HEK293 (cell line): ENCODE data around the gene MEI4.
A peak's percentile ranks its signal among the peaks of the same experiment; 100 is the strongest.

ENCODE experiments used
- CTCF ChIA-PET: fragments of 350-600 bp; formaldehyde crosslinking; extraction: SDS; loops from one replicate; lab custom pipeline; 2021; ENCODE audit warnings: antibody characterized with exemption; lab: Yijun Ruan, JAX
- POLR2A ChIA-PET: fragments of 300-600 bp; formaldehyde crosslinking; extraction: SDS; loops from one replicate; lab custom pipeline; 2020; ENCODE audit warnings: antibody characterized with exemption, inconsistent platforms; lab: Yijun Ruan, JAX
- H3K27ac ChIP-seq: fragments of 200-500 bp; sonication (Bioruptor generic); 2 replicates; pipeline ENCODE4 v1.5.1; 2014; ENCODE audit warnings: low read depth, low read length, control low read depth, inconsistent platforms; ENCODE audit errors: extremely low read depth
- H3K36me3 ChIP-seq, 2 experiments: fragments of 200-500 bp in 1 of 2; sonication (Bioruptor generic) in 1 of 2; 1 replicate in 1 of 2; 2 replicates in 1 of 2; pipeline ENCODE4 v1.5.1; 2014 to 2017; ENCODE audit warnings: inconsistent platforms in 2 of 2, low read length in 2 of 2; ENCODE audit not compliant: control insufficient read depth in 2 of 2, insufficient read depth in 1 of 2
- H3K4me1 ChIP-seq: fragments of 200-500 bp; sonication (Bioruptor generic); 2 replicates; pipeline ENCODE4 v1.5.1; 2014; ENCODE audit warnings: mild to moderate bottlenecking, low read length, inconsistent platforms; ENCODE audit not compliant: control insufficient read depth, insufficient read depth
- H3K4me3 ChIP-seq: 2 replicates; pipeline ENCODE4 v1.5.1; 2011; ENCODE audit warnings: low read depth, mild to moderate bottlenecking, control low read depth, low read length, moderate library complexity
- H3K9me3 ChIP-seq: fragments of 200-500 bp; sonication (Bioruptor generic); 2 replicates; pipeline ENCODE4 v1.5.1; 2014; ENCODE audit warnings: low read depth, low read length, inconsistent platforms; ENCODE audit not compliant: control insufficient read depth, insufficient read depth
- ELK4 ChIP-seq: IDR thresholded peaks from 2 replicates; pipeline ENCODE4 v1.6.1; 2011; ENCODE audit warnings: mild to moderate bottlenecking, low read depth, low read length, borderline replicate concordance
- GLIS1 ChIP-seq: fragments of 450-650 bp; formaldehyde crosslinking; IDR thresholded peaks from 2 replicates; pipeline ENCODE4 v1.5.1; 2016; ENCODE audit warnings: missing biosample characterization, missing genetic modification characterization
- KLF10 ChIP-seq: fragments of 450-650 bp; IDR thresholded peaks from 2 replicates; pipeline ENCODE4 v1.5.1; 2018; ENCODE audit warnings: missing biosample characterization, mild to moderate bottlenecking, missing genetic modification characterization
- KLF9 ChIP-seq: fragments of 450-650 bp; formaldehyde crosslinking; IDR thresholded peaks from 2 replicates; pipeline ENCODE4 v1.5.1; 2016; ENCODE audit warnings: missing biosample characterization, missing genetic modification characterization, low read depth
- OSR2 ChIP-seq: fragments of 450-650 bp; formaldehyde crosslinking; IDR thresholded peaks from 2 replicates; pipeline ENCODE4 v1.5.1; 2016; ENCODE audit warnings: missing biosample characterization, missing genetic modification characterization
- PRDM10 ChIP-seq: fragments of 450-650 bp; formaldehyde crosslinking; IDR thresholded peaks from 2 replicates; pipeline ENCODE4 v1.5.1; 2016; ENCODE audit warnings: missing biosample characterization, missing genetic modification characterization
- REST ChIP-seq: fragments of 450-650 bp; formaldehyde crosslinking; IDR thresholded peaks from 2 replicates; pipeline ENCODE4 v1.5.1; 2016; ENCODE audit warnings: missing biosample characterization, missing genetic modification characterization
- SALL2 ChIP-seq: fragments of 450-650 bp; formaldehyde crosslinking; IDR thresholded peaks from 2 replicates; pipeline ENCODE4 v1.5.0; 2017; ENCODE audit warnings: missing biosample characterization, mild to moderate bottlenecking, missing genetic modification characterization, borderline replicate concordance
- TRIM28 ChIP-seq: IDR thresholded peaks from 2 replicates; pipeline ENCODE4 v1.6.1; 2011; ENCODE audit warnings: low read length, control low read depth, borderline replicate concordance
- ZBTB48 ChIP-seq: fragments of 450-650 bp; formaldehyde crosslinking; IDR thresholded peaks from 2 replicates; pipeline ENCODE4 v1.5.1; 2016; ENCODE audit warnings: missing biosample characterization, missing genetic modification characterization
- ZFP37 ChIP-seq: fragments of 450-650 bp; formaldehyde crosslinking; IDR thresholded peaks from 2 replicates; pipeline ENCODE4 v1.5.1; 2016; ENCODE audit warnings: missing biosample characterization, missing genetic modification characterization
- ZNF280D ChIP-seq: fragments of 450-650 bp; formaldehyde crosslinking; IDR thresholded peaks from 2 replicates; pipeline ENCODE4 v1.5.1; 2016; ENCODE audit warnings: missing biosample characterization, missing genetic modification characterization
- ZNF354C ChIP-seq: fragments of 450-650 bp; formaldehyde crosslinking; IDR thresholded peaks from 2 replicates; pipeline ENCODE4 v1.5.1; 2016; ENCODE audit warnings: missing biosample characterization, missing genetic modification characterization, low read depth, borderline replicate concordance
- ZNF501 ChIP-seq: fragments of 450-650 bp; formaldehyde crosslinking; IDR thresholded peaks from 2 replicates; pipeline ENCODE4 v1.5.1; 2016; ENCODE audit warnings: missing biosample characterization, missing genetic modification characterization
- ZNF677 ChIP-seq: fragments of 450-650 bp; IDR thresholded peaks from 2 replicates; pipeline ENCODE4 v1.5.0; 2018; ENCODE audit warnings: missing biosample characterization, mild to moderate bottlenecking, missing genetic modification characterization, moderate library complexity
- ZNF785 ChIP-seq: fragments of 450-650 bp; formaldehyde crosslinking; IDR thresholded peaks from 2 replicates; pipeline ENCODE4 v1.5.1; 2016; ENCODE audit warnings: missing biosample characterization, missing genetic modification characterization

MEI4 gene

GRCh38 chr6:77666340-77666739 lies 13.5 kb downstream of the MEI4 start (continued):
- no peak for TF ChIP-seq OSR2 (tag by site-specific recombination)

GRCh38 chr6:77666846-77667245 lies 14.0 kb downstream of the MEI4 start:
- ChIA-PET POLR2A (no interaction called here), CTCF (no interaction called here)
- Histone ChIP-seq H3K4me3 (no peak overlapping the region), H3K9me3 (no peaks in the 10 kb centered on the region), H3K36me3 (no peaks in the 10 kb centered on the region), H3K4me1 (no peaks in the 10 kb centered on the region), H3K27ac (no peak overlapping the region)
- no peak for TF ChIP-seq ZBTB48 (tag by site-specific recombination)
- TF ChIP-seq ZNF354C (tag by site-specific recombination) = no peak
- no peak for TF ChIP-seq KLF10 (tag by site-specific recombination)
- TF ChIP-seq ZNF785 (tag by site-specific recombination) = no peak
- no peak for TF ChIP-seq ELK4

GRCh38 chr6:77669913-77670312 lies 17.1 kb downstream of the MEI4 start:
- Histone ChIP-seq H3K4me1 (no peaks in the 10 kb centered on the region), H3K4me3 (no peak overlapping the region), H3K9me3 (no peaks in the 10 kb centered on the region), H3K27ac (no peak overlapping the region), H3K36me3 (no peaks in the 10 kb centered on the region)
- ChIA-PET CTCF (interaction anchor here (1.4 kb wide), 1 partner anchor 49 kb away, joined by 4 read pairs; no protein-coding TSS in a partner anchor), POLR2A (no interaction called here)
- TF ChIP-seq GLIS1 (tag by site-specific recombination) = no peak
- TF ChIP-seq TRIM28 = no peak
- TF ChIP-seq ZNF501 (tag by site-specific recombination) = no peak
- TF ChIP-seq ZNF280D = no peak
- peak; percentile 79 for TF ChIP-seq REST (tag by site-specific recombination)

GRCh38 chr6:77674211-77674610 lies 21.4 kb downstream of the MEI4 start:
- POLR2A ChIA-PET = no interaction called here
- TF ChIP-seq ZFP37 (no peak), KLF9 (tag by site-specific recombination) (no peak), PRDM10 (tag by site-specific recombination) (no peak), SALL2 (tag by site-specific recombination) (no peak), ZNF785 (tag by site-specific recombination) (no peak), ZNF677 (tag by site-specific recombination) (no peak)
- CTCF ChIA-PET = no interaction called here

More at GRCh38 chr6:77674211-77674610, 21.4 kb downstream of the MEI4 start:
- Histone ChIP-seq H3K9me3 (no peaks in the 10 kb centered on the region), H3K4me1 (no peaks in the 10 kb centered on the region), H3K36me3 (no peaks in the 10 kb centered on the region), H3K27ac (no peak overlapping the region), H3K4me3 (no peak overlapping the region)
